ENCODE data around the gene ELMO3. TPM values are rescaled to one million over a fixed set of nuclear protein-coding genes. Genes with fewer than 3 reads are reported as not detected.

ELMO3 gene
- total RNA-seq, 2 experiments from 2014 or later, result 5.0 to 5.6 TPM

GRCh38 chr16:67207249-67208091 is 8.5 kb downstream of the ELMO3 start:
- no peak for TF ChIP-seq CTCF (IDR thresholded peaks at IDR 0.05)
- Mint-ChIP-seq H3K36me3 (ENCODE audit: low read depth) (peaks cover 4% of the 10 kb centered on the region), H3K27me3 (no peaks in the 10 kb centered on the region), H3K9me3 (no peaks in the 10 kb centered on the region), H3K4me3 (no peak overlapping the region), H3K27ac (no peak overlapping the region), H3K4me1 (ENCODE audit: low read depth) (no peaks in the 10 kb centered on the region)
- no peak for ATAC-seq
- ChIA-PET CTCF (interaction anchor here (0.7 to 1.8 kb wide), 4 partner anchors 9 to 28 kb away, joined by 3 to 5 read pairs (median 4); partner anchors contain the start of gene TMEM208), POLR2A (interaction anchor here (0.7 to 2.8 kb wide), 5 partner anchors 10 to 37 kb away, joined by 3 to 10 read pairs (median 4); partner anchors contain the start of gene TMEM208)
- intact Hi-C loops (cut with micrococcal nuclease), result no loop called here
- DNase-seq, result no peak

- TF ChIP-seq CTCF (IDR thresholded peaks at IDR 0.05), result no peak
- ChIA-PET CTCF (interaction anchor here (0.7 to 1.8 kb wide), 4 partner anchors 14 to 21 kb away, joined by 3 to 5 read pairs (median 3); partner anchors contain the start of gene TMEM208), POLR2A (interaction anchor here (0.7 to 3.0 kb wide), 9 partner anchors 11 to 182 kb away, joined by 3 to 10 read pairs (median 4); partner anchors contain the start of genes E2F4 and TMEM208)
- ATAC-seq (no peak), DNase-seq (no peak)
- Mint-ChIP-seq H3K9me3 (no peaks in the 10 kb centered on the region), H3K36me3 (ENCODE audit: low read depth) (peaks cover 2% of the 10 kb centered on the region), H3K27me3 (no peaks in the 10 kb centered on the region), H3K27ac (no peak overlapping the region), H3K4me3 (no peak overlapping the region), H3K4me1 (ENCODE audit: low read depth) (no peaks in the 10 kb centered on the region)
- intact Hi-C loops (cut with micrococcal nuclease), result no loop called here
Observed at GRCh38 chr16:67208154-67208896, 9.4 kb downstream of the ELMO3 start.

GRCh38 chr16:67209565-67209964 is 10.6 kb downstream of the ELMO3 start:
- intact Hi-C loops (cut with micrococcal nuclease), result no loop called here
- ChIA-PET POLR2A (interaction anchor here (0.9 to 3.0 kb wide), 6 partner anchors 14 to 35 kb away, joined by 3 to 9 read pairs (median 4); partner anchors contain the start of gene E2F4), CTCF (interaction anchor here (0.8 to 1.4 kb wide), 4 partner anchors 14 to 255 kb away, joined by 3 to 5 read pairs (median 3); no protein-coding TSS in a partner anchor)
- H3K9me3 Mint-ChIP-seq, result no peaks in the 10 kb centered on the region
- H3K4me1 Mint-ChIP-seq (ENCODE audit: low read depth), result no peaks in the 10 kb centered on the region
- peaks cover 2% of the 10 kb centered on the region for H3K36me3 Mint-ChIP-seq (ENCODE audit: low read depth)
- no peak for ATAC-seq
- no peak for DNase-seq
- H3K4me3 Mint-ChIP-seq, result no peak overlapping the region
- no peak overlapping the region for H3K27ac Mint-ChIP-seq
- no peak for TF ChIP-seq CTCF (IDR thresholded peaks at IDR 0.05)
- no peaks in the 10 kb centered on the region for H3K27me3 Mint-ChIP-seq

- DNase-seq (no peak), ATAC-seq (no peak)
- ChIA-PET CTCF (interaction anchor here (0.8 to 1.4 kb wide), 5 partner anchors 12 to 256 kb away, joined by 3 to 5 read pairs (median 3); no protein-coding TSS in a partner anchor), POLR2A (interaction anchor here (1.0 to 3.0 kb wide), 2 partner anchors 17 kb away, joined by 3 to 9 read pairs; partner anchors contain the start of gene E2F4)
- intact Hi-C loops (cut with micrococcal nuclease), result no loop called here
- H3K27me3 Mint-ChIP-seq, result no peaks in the 10 kb centered on the region
- H3K4me3 Mint-ChIP-seq, result no peak overlapping the region
- H3K9me3 Mint-ChIP-seq, result no peaks in the 10 kb centered on the region
- no peak for TF ChIP-seq CTCF (IDR thresholded peaks at IDR 0.05)
- H3K4me1 Mint-ChIP-seq (ENCODE audit: low read depth), result no peaks in the 10 kb centered on the region
- H3K27ac Mint-ChIP-seq, result no peak overlapping the region
- H3K36me3 Mint-ChIP-seq (ENCODE audit: low read depth), result peaks cover 2% of the 10 kb centered on the region
Observed at GRCh38 chr16:67210069-67210937, 11.4 kb downstream of the ELMO3 start.
